ENCODE results near the gene HSPA14. TPM values are rescaled to one million over a fixed set of nuclear protein-coding genes. Genes with fewer than 3 reads are reported as not detected.
A peak's percentile ranks its signal among the peaks of the same experiment; 100 is the strongest.

Gene HSPA14
- total and polyA plus RNA-seq, 8 donors, result 6.6 to 23.8 (median 19.3) TPM

GRCh38 chr10:14838582-14839304 lies 637 bp downstream of the HSPA14 start:
- peaks cover 0 to 17% of the 10 kb centered on the region in 2 donors for H3K4me1 ChIP-seq
- H3K4me3 ChIP-seq, result peak overlapping the region; percentile 97 to 100
- H3K27ac ChIP-seq, result peak overlapping the region; percentile 87 to 93
- intact Hi-C loops (cut with DNase I), result no loop called here
- TF ChIP-seq CTCF (IDR thresholded peaks at IDR 0.05), result no peak
- H3K9me3 ChIP-seq, result no peaks in the 10 kb centered on the region
- peak; percentile 41 to 87 (median 56) for DNase-seq
- H3K36me3 ChIP-seq, result peaks cover 0 to 31% of the 10 kb centered on the region in 2 donors
- H3K27me3 ChIP-seq, result no peaks in the 10 kb centered on the region
- ATAC-seq, result peak; percentile 20

GRCh38 chr10:14839305-14839695 lies 1.2 kb downstream of the HSPA14 start:
- H3K27ac ChIP-seq, result peak overlapping the region; percentile 87 to 93
- H3K4me1 ChIP-seq, result peaks cover 0 to 17% of the 10 kb centered on the region in 2 donors
- H3K9me3 ChIP-seq, result no peaks in the 10 kb centered on the region
- ATAC-seq (no peak), DNase-seq (no peak)
- H3K27me3 ChIP-seq, result no peaks in the 10 kb centered on the region
- intact Hi-C loops (cut with DNase I), result no loop called here
- no peak for TF ChIP-seq CTCF (IDR thresholded peaks at IDR 0.05)
- peaks cover 0 to 37% of the 10 kb centered on the region in 2 donors for H3K36me3 ChIP-seq
- H3K4me3 ChIP-seq, result peak overlapping the region; percentile 97 to 100

GRCh38 chr10:14840178-14840577 lies 2.1 kb downstream of the HSPA14 start:
- intact Hi-C loops (cut with DNase I), result no loop called here
- no peak for TF ChIP-seq CTCF (IDR thresholded peaks at IDR 0.05)
- peaks cover 0 to 45% of the 10 kb centered on the region in 2 donors for H3K36me3 ChIP-seq
- peaks cover 0 to 17% of the 10 kb centered on the region in 2 donors for H3K4me1 ChIP-seq
- DNase-seq (no peak), ATAC-seq (no peak)
- no peak overlapping the region for H3K27ac ChIP-seq
- no peaks in the 10 kb centered on the region for H3K27me3 ChIP-seq
- no peak overlapping the region for H3K4me3 ChIP-seq
- no peaks in the 10 kb centered on the region for H3K9me3 ChIP-seq

GRCh38 chr10:14843327-14843988 lies 5.4 kb downstream of the HSPA14 start:
- H3K36me3 ChIP-seq, result peaks cover 0 to 50% of the 10 kb centered on the region in 2 donors
- no peak for ATAC-seq
- H3K9me3 ChIP-seq, result no peaks in the 10 kb centered on the region

More at GRCh38 chr10:14843327-14843988, 5.4 kb downstream of the HSPA14 start:
- Histone ChIP-seq H3K4me1 (peaks cover 0 to 8% of the 10 kb centered on the region in 2 donors), H3K4me3 (no peak overlapping the region), H3K27ac (no peak overlapping the region), H3K27me3 (no peaks in the 10 kb centered on the region)
- DNase-seq, result no peak
- intact Hi-C loops (cut with DNase I), result no loop called here
- TF ChIP-seq CTCF (IDR thresholded peaks at IDR 0.05), result no peak
